GM18873 (cell line): Measurements from ENCODE around the gene SDK1.

Source experiments
- ATAC-seq: cut with Tn5 transposase; IDR thresholded peaks from one replicate; pipeline ENCODE4 v1.9.1; 2021; ENCODE audit warnings: mild to moderate bottlenecking, moderate library complexity, moderate number of reproducible peaks; ENCODE audit not compliant: unreplicated experiment, low FRiP score

SDK1 gene

GRCh38 chr7:3844540-3845151 lies 543.6 kb downstream of the SDK1 start:
- ATAC-seq: no peak

- ATAC-seq: no peak
Measured at GRCh38 chr7:3846738-3847137, 545.7 kb downstream of the SDK1 start.

- ATAC-seq: no peak
Measured at GRCh38 chr7:3847336-3847735, 546.3 kb downstream of the SDK1 start.

- no peak for ATAC-seq
Measured at GRCh38 chr7:3859431-3859830, 558.4 kb downstream of the SDK1 start.

GRCh38 chr7:3860932-3861331 lies 559.9 kb downstream of the SDK1 start:
- ATAC-seq: no peak

GRCh38 chr7:3861386-3861785 lies 560.3 kb downstream of the SDK1 start:
- no peak for ATAC-seq

GRCh38 chr7:3861941-3862340 lies 560.9 kb downstream of the SDK1 start:
- ATAC-seq: no peak

GRCh38 chr7:3862774-3863173 lies 561.7 kb downstream of the SDK1 start:
- no peak for ATAC-seq

GRCh38 chr7:3866277-3866676 lies 565.2 kb downstream of the SDK1 start:
- no peak for ATAC-seq

- ATAC-seq: no peak
Measured at GRCh38 chr7:3867863-3868262, 566.8 kb downstream of the SDK1 start.

- no peak for ATAC-seq
Measured at GRCh38 chr7:3879355-3880075, 578.5 kb downstream of the SDK1 start.

GRCh38 chr7:3880228-3880987 lies 579.4 kb downstream of the SDK1 start:
- no peak for ATAC-seq

- ATAC-seq: no peak
Measured at GRCh38 chr7:3882782-3883181, 581.7 kb downstream of the SDK1 start.

- no peak for ATAC-seq
Measured at GRCh38 chr7:3884543-3884942, 583.5 kb downstream of the SDK1 start.

GRCh38 chr7:3887096-3887690 lies 586.1 kb downstream of the SDK1 start:
- no peak for ATAC-seq

GRCh38 chr7:3888096-3888495 lies 587.0 kb downstream of the SDK1 start:
- no peak for ATAC-seq

- no peak for ATAC-seq
Measured at GRCh38 chr7:3892157-3892556, 591.1 kb downstream of the SDK1 start.

GRCh38 chr7:3892686-3893085 lies 591.6 kb downstream of the SDK1 start:
- ATAC-seq: no peak

GRCh38 chr7:3893151-3893788 lies 592.2 kb downstream of the SDK1 start:
- no peak for ATAC-seq

- no peak for ATAC-seq
Measured at GRCh38 chr7:3893789-3894153, 592.7 kb downstream of the SDK1 start.
